Mucosa of stomach (tissue), 1 donor: ENCODE measurements around the gene PLCH2.

Experiments
- H3K27me3 ChIP-seq: one replicate; pipeline ENCODE4 v1.7.0; 2013; ENCODE audit warnings: mild to moderate bottlenecking, low read length; ENCODE audit not compliant: control insufficient read depth, insufficient read depth
- H3K36me3 ChIP-seq: one replicate; pipeline ENCODE4 v1.7.0; 2013; ENCODE audit warnings: low read length; ENCODE audit not compliant: control insufficient read depth, insufficient read depth
- H3K4me1 ChIP-seq: one replicate; pipeline ENCODE4 v1.7.0; 2013; ENCODE audit warnings: mild to moderate bottlenecking, low read length; ENCODE audit not compliant: control insufficient read depth, insufficient read depth
- H3K4me3 ChIP-seq: one replicate; pipeline ENCODE4 v1.7.0; 2013; ENCODE audit warnings: low read length
- H3K9ac ChIP-seq: one replicate; pipeline ENCODE4 v1.7.0; 2013; ENCODE audit warnings: mild to moderate bottlenecking, low read length, moderate library complexity
- H3K9me3 ChIP-seq: one replicate; pipeline ENCODE4 v1.7.0; 2013; ENCODE audit warnings: mild to moderate bottlenecking, low read length, moderate library complexity; ENCODE audit not compliant: control insufficient read depth
- donor health status: Pancreatic carcinoma.

The PLCH2 gene

DNA sequence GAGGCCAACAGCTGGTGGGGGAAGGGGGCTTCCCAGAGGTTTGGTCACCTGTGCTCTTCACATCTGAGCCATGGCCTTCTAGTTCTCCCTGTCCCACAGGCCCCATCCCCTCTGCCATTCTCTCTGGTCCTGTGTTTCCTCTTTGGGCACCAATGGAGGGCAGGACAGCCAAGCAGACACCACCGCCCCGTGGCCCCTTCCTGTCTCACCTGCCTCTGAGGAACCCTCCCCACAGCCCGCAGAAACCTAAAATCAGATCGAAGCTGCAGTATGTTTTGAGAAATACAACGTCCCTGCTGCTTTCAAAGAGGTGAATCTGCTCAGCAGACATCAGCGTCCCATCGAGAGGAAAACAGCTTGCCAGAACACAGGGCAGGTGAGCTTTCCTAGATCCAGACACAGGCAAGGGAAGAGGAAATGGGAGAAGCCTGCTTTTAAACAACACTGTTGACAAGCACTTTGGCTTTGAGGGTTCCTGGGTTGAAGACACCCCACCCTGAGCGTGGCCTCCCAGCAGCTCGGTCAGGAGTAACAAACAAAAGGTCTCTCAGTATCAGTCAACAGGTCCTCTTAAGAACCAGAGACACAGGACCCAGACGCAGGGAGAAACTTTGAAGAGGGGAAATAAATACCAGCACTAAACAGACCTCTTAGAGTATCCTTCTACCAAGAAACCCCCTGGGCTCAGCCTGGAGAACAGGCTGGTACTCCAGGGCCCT lies 48.0 kb downstream of the PLCH2 start:
- peaks cover 23% of the 10 kb centered on the region for H3K27me3 ChIP-seq
- H3K4me1 ChIP-seq, result peaks cover 36% of the 10 kb centered on the region
- H3K4me3 ChIP-seq, result no peak overlapping the region
- H3K36me3 ChIP-seq, result no peaks in the 10 kb centered on the region
- peak overlapping the region; percentile 74 for H3K9ac ChIP-seq
- H3K9me3 ChIP-seq, result no peaks in the 10 kb centered on the region

DNA sequence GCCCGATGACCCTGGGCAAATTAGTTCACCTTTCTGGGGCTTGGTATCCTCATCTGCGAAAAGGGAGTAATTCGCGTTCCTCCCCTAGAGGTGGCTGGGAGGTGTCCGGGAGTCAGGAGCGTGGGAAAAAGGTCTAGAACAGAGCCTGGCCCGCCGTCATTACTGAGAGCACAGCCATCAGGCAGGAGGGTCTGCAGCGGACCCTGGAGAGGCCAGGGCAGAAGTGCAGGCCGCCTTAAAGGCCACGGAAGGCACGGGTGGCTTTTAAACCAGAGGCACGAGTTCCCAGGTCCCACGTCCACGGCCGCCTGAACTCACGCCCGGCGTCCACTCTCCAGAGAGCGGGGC lies 49.5 kb downstream of the PLCH2 start:
- peaks cover 44% of the 10 kb centered on the region for H3K4me1 ChIP-seq
- no peaks in the 10 kb centered on the region for H3K9me3 ChIP-seq
- H3K36me3 ChIP-seq, result no peaks in the 10 kb centered on the region
- peak overlapping the region; percentile 74 for H3K9ac ChIP-seq
- H3K27me3 ChIP-seq, result peaks cover 33% of the 10 kb centered on the region
- H3K4me3 ChIP-seq, result peak overlapping the region; percentile 71

DNA sequence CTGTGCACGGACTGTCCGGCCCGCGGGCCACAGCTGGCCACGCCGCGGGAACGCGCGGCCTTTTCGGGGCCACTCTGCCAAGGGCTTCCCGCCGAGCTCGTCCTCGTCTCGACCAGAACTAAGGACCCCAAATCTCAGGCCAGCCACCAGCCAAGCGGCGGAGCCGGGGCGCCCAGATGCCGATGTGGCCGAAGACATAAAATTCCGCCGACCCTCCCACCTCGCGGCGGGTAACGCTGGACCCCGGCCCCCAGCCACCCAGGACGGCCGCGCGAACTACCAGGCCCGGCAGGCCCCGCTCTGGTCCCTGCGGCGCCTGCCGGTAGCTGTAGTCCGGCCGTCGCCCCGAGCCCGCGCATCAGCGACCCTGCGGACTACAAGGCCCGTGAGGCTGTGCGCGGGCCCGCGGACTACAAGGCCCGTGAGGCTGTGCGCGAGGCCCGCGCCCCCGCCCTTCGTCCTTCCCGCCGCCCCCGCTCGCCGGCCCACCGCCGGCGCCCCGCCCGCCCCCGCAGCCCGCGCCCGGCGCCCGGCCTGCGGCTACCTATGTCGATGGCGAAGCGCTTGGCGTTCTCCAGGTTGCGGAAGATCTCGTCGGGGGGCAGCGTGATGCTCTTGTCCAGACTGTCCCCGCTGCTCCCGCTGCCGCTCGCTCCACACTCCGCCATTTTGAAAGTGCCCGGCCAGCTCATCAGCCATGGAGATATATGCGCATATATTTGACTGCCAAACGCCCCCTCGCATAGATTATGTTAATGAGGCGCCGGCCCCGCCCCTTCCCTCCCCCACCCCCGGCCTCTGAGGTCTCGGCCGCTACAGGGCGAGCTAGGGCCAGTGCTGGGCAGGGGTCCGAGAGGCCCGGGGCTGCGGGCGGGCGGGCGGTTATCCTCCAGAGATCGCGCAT lies 50.1 kb downstream of the PLCH2 start, which contains the start of gene PANK4:
Gene PANK4 (minus strand): TSS at position 677 of the 904 bp plus-strand sequence. CDS start 9 bp downstream, at position 668.
- no peaks in the 10 kb centered on the region for H3K36me3 ChIP-seq
- H3K9ac ChIP-seq, result peak within 1 kb of the TSS; percentile 74

DNA sequence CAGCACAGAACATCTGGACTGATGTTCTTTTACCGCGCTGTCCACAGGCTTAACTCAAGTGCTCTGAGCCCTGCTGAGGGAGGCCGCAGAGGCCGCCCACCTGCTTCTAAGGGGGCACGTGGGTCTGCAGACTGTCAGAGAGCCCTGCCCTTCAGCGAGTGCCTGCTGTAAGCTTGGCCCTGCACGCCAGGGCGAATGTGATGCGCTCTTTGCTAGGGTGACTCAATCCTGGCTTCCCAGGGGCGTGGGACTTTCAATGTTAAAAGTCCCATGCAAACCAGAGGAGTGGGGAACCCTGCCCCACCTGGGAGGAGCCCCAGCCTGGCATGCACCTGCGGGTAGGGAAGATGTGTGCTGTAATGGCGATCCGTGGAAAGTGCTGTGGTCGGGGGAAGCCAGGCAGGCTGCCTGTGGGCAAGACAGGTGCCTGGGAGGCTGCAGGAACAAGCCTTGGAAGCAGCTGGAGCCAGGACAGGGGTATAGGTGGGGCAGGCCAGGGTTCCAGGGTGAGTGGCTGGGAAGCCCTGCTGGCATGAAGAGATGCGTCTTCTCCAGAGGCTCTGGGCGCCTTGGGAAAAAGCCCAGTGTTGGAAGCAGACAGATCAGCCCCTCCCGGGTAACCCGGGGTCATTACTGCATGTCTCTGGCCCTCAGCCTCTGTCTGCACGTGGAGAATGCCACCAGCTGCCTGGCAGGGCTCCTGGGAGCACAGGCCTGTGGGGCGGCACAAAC lies 50.9 kb downstream of the PLCH2 start:
- Histone ChIP-seq H3K27me3 (peaks cover 48% of the 10 kb centered on the region), H3K4me1 (peaks cover 55% of the 10 kb centered on the region), H3K9me3 (no peaks in the 10 kb centered on the region), H3K9ac (no peak overlapping the region), H3K4me3 (no peak overlapping the region), H3K36me3 (no peaks in the 10 kb centered on the region)

More for the DNA sequence above, 50.1 kb downstream of the PLCH2 start, which contains the start of gene PANK4:
- Histone ChIP-seq H3K27me3 (peaks cover 40% of the 10 kb centered on the region), H3K4me3 (peak within 1 kb of the TSS; percentile 71), H3K9me3 (no peaks in the 10 kb centered on the region), H3K4me1 (peaks cover 50% of the 10 kb centered on the region)

DNA sequence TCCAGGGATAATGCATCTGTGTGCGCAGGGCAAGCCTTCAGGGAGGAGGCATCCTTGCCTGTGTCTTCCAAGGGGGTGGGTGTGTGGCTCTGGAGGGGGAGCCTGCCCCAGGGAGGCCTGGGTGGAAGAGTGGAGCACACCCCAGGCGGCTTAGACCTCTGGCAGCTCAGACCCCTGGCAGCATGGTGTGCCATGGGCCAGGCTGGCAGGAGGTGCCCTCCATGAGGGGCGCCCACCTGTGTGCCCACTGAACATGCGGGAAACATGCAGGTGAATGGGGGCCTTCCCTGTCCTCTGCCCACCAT lies 51.4 kb downstream of the PLCH2 start:
- Histone ChIP-seq H3K9me3 (no peaks in the 10 kb centered on the region), H3K9ac (no peak overlapping the region), H3K36me3 (no peaks in the 10 kb centered on the region), H3K4me3 (no peak overlapping the region), H3K27me3 (peaks cover 51% of the 10 kb centered on the region), H3K4me1 (peaks cover 55% of the 10 kb centered on the region)

DNA sequence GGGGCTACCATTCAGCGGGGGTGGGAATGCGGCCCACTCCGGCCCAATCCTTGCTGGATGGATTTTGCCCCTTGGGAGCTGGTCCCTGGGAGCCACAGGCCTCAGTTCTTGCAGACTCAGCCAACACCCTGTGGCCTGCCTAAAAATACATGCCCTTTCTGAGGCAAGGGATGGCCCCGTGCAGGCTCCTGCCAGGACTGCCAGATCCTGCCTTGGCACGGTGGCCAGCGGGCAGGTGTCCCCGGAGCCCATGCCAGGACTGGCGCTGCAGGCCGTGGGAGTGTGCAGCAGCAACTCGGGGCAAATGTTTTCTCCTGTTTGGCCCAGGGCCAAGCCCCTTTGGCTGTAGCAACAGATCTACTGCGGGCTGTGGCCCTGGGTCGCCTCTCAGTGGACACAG lies 51.9 kb downstream of the PLCH2 start:
- Histone ChIP-seq H3K4me3 (no peak overlapping the region), H3K9ac (no peak overlapping the region), H3K9me3 (no peaks in the 10 kb centered on the region), H3K36me3 (no peaks in the 10 kb centered on the region), H3K4me1 (peaks cover 55% of the 10 kb centered on the region), H3K27me3 (peaks cover 56% of the 10 kb centered on the region)

DNA sequence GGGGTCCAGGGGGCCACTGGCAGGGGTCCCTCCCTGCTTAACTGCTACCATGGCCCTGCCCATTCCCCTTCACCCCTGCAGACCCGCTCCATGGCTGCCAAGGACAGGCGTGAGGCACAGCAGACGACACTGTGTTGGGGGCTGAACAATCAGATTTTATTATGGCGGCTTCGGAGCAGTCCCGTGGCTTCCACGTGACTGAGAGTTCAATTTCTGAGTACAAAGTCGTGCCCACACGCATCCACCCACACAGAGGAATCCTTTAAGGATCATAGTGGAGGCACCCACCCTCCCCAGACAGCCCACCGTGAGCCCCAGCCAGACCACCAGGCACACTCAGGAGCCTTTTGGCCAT lies 52.5 kb downstream of the PLCH2 start:
- H3K27me3 ChIP-seq, result peaks cover 60% of the 10 kb centered on the region
- H3K9me3 ChIP-seq, result no peaks in the 10 kb centered on the region
- no peaks in the 10 kb centered on the region for H3K36me3 ChIP-seq
- no peak overlapping the region for H3K9ac ChIP-seq
- H3K4me1 ChIP-seq, result peaks cover 55% of the 10 kb centered on the region
- no peak overlapping the region for H3K4me3 ChIP-seq

DNA sequence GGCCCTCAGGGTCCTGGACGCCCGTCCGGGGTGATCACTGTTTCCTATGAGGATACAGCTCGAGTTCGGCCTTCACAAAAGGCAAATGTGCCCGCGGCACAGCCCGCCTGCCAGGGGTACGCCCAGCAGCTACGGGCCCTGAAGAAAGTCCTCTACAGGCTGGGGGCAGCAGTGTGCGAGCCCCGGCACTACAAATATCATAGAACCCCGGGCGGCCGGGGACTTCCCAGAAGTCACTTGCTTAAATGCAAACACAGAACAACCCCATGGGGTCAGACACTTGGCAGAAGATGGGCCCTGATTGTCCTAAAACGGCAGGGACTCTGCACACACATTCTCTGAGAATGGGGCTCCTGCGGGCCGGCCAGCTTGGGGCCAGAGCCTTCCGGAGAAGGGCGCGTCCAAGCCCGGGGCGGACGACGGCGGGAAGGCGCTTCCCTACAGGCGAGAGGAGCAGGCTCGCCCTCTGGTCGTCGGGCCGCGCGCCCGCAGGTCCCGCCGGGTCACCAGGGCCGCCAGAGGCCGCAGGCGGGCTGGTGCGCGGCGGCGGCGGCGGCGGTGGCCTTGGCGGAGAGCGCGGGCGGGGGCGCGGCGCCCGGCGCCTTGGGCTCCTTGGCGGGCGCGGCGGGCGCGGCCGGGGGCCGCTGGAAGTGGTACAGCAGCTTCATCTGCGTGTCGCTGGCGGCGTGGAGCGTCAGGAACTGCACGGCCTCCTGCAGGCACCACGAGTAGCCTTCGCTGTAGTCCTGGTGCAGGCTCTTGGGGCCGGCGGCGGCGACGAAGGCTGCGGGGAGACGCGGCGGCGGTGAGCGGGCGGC lies 53.1 kb downstream of the PLCH2 start:
- peaks cover 49% of the 10 kb centered on the region for H3K4me1 ChIP-seq
- no peak overlapping the region for H3K4me3 ChIP-seq
- H3K9me3 ChIP-seq, result no peaks in the 10 kb centered on the region
- no peak overlapping the region for H3K9ac ChIP-seq
- H3K36me3 ChIP-seq, result no peaks in the 10 kb centered on the region
- H3K27me3 ChIP-seq, result peaks cover 66% of the 10 kb centered on the region

DNA sequence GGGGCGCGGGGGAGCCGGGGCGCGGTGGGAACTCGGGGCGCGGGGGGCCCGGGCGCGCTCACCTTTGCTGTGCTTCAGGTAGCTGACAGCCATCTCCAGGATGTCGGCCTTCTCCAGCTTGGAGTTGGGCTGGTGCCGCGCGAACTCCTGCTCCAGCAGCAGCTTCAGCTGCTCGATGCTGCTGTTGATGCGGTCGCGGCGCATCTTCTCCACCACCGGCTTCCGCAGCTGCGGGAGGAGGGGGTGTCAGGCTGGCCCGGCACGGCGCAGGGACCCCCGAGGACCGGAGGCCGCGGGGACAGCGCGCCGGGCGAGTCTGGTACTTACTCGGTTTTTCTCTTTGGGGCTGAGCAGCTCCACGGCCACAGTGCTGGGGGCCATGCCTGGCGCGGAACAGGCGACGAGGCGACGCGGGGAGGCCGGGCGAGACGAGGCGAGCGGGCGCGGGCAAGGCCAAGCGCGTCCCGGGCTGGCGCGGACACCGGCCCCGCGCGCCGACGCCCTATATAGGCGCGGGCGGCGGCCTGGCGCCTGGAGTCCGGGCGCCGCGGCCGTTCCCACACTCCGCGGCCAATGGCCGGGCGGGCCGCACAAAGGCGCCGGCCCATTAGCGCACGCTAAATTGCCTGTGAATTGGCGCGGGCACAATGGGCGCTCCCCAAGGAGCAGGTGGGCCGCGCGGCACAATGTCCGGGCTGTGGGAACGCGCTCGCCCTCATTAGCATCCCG lies 53.9 kb downstream of the PLCH2 start, which contains the start of gene HES5:
Gene HES5 (minus strand): TSS at position 480 of the 729 bp plus-strand sequence. CDS start 99 bp downstream, at position 381.
- H3K4me3 ChIP-seq, result no peak within 1 kb of the TSS
- peaks cover 49% of the 10 kb centered on the region for H3K4me1 ChIP-seq
- no peak within 1 kb of the TSS for H3K9ac ChIP-seq
- H3K9me3 ChIP-seq, result no peaks in the 10 kb centered on the region
- peaks cover 73% of the 10 kb centered on the region for H3K27me3 ChIP-seq
- H3K36me3 ChIP-seq, result no peaks in the 10 kb centered on the region

DNA sequence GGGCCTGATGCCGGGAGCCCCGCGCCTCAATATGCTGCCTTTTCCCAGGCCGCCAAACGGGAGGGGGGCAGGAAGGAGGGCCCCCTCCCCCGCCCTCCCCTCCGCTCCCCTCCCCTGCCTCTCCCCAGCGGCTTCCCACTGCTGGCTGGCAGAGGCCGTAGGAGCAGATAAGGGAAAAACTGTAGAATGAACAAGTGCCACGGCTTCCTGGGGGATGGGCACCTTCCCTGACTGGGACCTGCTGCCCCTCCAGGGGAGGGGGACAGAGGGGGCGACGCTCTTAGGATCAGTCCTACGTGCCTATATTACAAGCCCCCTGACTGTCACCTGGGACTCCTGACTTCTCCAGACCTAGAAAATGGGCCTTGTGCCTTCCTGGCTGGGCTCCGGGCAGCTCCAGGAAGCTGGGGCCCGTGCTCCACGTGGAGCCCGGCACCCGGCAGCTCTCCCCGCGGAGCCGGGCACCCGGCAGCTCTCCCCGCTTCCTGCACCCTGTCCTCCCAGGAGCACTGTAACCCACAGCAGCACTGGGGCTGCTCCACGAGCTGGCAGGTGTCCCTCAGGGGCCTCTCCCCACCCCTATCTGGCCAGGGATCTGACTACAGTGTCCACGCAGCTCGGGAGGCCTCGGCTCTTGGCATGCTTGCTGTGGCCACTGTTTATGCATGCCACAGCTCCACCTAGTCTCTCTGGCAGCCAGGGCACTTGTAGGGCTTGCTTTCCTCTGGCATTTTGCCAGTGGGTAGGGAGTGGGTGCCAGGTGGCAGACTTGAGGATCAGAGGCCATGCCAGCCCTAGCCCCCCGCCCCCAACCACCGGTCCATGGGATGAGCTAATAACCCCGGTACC lies 54.6 kb downstream of the PLCH2 start:
- no peak overlapping the region for H3K9ac ChIP-seq
- H3K4me1 ChIP-seq, result peaks cover 49% of the 10 kb centered on the region
- H3K9me3 ChIP-seq, result no peaks in the 10 kb centered on the region
- H3K27me3 ChIP-seq, result peaks cover 80% of the 10 kb centered on the region
- H3K4me3 ChIP-seq, result no peak overlapping the region
- no peaks in the 10 kb centered on the region for H3K36me3 ChIP-seq
